K562 (cell line): ENCODE results near the gene UQCC5.

Experiments
- COPS2 ChIP-seq: fragments of 450-650 bp; conservative IDR thresholded peaks from 2 replicates; pipeline ENCODE4 v1.6.1; 2016; ENCODE audit warnings: mild to moderate bottlenecking, moderate library complexity
- CTCF ChIP-seq, 3 experiments: IDR thresholded peaks in 2 of 3; conservative IDR thresholded peaks in 1 of 3; 2 replicates each; pipeline ENCODE4 v1.5.1; 2011 to 2012; ENCODE audit warnings: low read length in 3 of 3, mild to moderate bottlenecking in 3 of 3, control low read depth in 2 of 3, improper control_type of control experiment in 1 of 3, inconsistent platforms in 1 of 3, low read depth in 1 of 3, mixed read lengths in 1 of 3, moderate library complexity in 1 of 3; ENCODE audit not compliant: insufficient read depth in 2 of 3
- DPF2 ChIP-seq: fragments of 450-650 bp; IDR thresholded peaks from 2 replicates; pipeline ENCODE4 v1.6.1; 2016
- LEF1 ChIP-seq: fragments of 450-650 bp; IDR thresholded peaks from 2 replicates; pipeline ENCODE4 v1.6.1; 2016; ENCODE audit warnings: mild to moderate bottlenecking
- MAFG ChIP-seq: fragments of 450-650 bp; conservative IDR thresholded peaks from 2 replicates; pipeline ENCODE4 v1.6.1; 2016; ENCODE audit warnings: missing genetic modification characterization, missing compliant biosample characterization
- NFE2L1 ChIP-seq: fragments of 450-650 bp; IDR thresholded peaks from 2 replicates; pipeline ENCODE4 v1.6.1; 2016; ENCODE audit warnings: missing genetic modification characterization, low read depth, mild to moderate bottlenecking, missing compliant biosample characterization, moderate library complexity, borderline replicate concordance
- SPI1 ChIP-seq: IDR thresholded peaks from 2 replicates; pipeline ENCODE4 v1.6.1; 2011; ENCODE audit warnings: low read depth, low read length, control low read depth, borderline replicate concordance
- TAL1 ChIP-seq: fragments of 450-650 bp; IDR thresholded peaks from 2 replicates; pipeline ENCODE4 v1.6.1; 2016; ENCODE audit warnings: mild to moderate bottlenecking
- ZNF586 ChIP-seq: fragments of 450-650 bp; formaldehyde crosslinking; conservative IDR thresholded peaks from 2 replicates; pipeline ENCODE4 v1.4.0; 2020; ENCODE audit warnings: mild to moderate bottlenecking, moderate library complexity
- TF ChIP-seq, protein P1 (sequence below): sonication (generic); formaldehyde crosslinking; IDR thresholded peaks from 2 replicates; pipeline ENCODE4 v1.8.0; 2022; ENCODE audit warnings: missing genetic modification reagents, mild to moderate bottlenecking, borderline replicate concordance
- TF ChIP-seq, protein P2 (sequence below): fragments of 150-350 bp; IDR thresholded peaks from 2 replicates; pipeline ENCODE4 v1.6.1; 2014; ENCODE audit warnings: low read depth, mild to moderate bottlenecking, low read length, borderline replicate concordance
- TF ChIP-seq, protein P3 (sequence below): sonication (generic); formaldehyde crosslinking; IDR thresholded peaks from 2 replicates; pipeline ENCODE4 v1.8.1; 2023; ENCODE audit warnings: mild to moderate bottlenecking, missing genetic modification reagents
- TF ChIP-seq, protein P4 (sequence below): fragments of 450-650 bp; IDR thresholded peaks from 2 replicates; pipeline ENCODE4 v1.6.1; 2016; ENCODE audit warnings: antibody characterized with exemption
- TF ChIP-seq, protein P5 (sequence below): fragments of 250-450 bp; sonication (Bioruptor Pico); IDR thresholded peaks from 2 replicates; pipeline ENCODE4 v1.5.0; 2020; ENCODE audit warnings: mild to moderate bottlenecking, borderline replicate concordance

DNA sequence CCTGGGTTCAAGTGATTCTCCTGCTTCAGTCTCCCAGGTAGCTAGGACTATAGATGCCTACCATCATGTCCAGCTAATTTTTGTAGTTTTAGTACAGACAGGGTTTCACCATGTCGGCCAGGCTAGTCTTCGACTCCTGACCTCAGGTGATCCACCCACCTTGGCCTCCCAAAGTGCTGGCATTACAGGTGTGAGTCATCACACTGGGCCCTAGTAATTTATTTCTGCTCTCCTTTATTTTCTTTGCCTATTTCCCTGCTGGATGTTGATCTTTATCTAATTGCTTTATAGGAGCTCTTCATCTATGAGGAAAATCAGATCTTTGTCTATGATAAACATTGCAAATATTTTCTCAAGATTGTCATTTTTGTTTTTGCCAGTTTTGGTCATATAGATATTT is 31.7 kb downstream of the UQCC5 start:
- TF ChIP-seq, protein P1, sequence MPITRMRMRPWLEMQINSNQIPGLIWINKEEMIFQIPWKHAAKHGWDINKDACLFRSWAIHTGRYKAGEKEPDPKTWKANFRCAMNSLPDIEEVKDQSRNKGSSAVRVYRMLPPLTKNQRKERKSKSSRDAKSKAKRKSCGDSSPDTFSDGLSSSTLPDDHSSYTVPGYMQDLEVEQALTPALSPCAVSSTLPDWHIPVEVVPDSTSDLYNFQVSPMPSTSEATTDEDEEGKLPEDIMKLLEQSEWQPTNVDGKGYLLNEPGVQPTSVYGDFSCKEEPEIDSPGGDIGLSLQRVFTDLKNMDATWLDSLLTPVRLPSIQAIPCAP, result no peak
- TF ChIP-seq CTCF (IDR thresholded peaks at IDR 0.05 in 2 of 3, conservative IDR thresholded peaks at IDR 0.05 in 1 of 3; ENCODE audit: insufficient read depth in 2 of 3, low read depth in 1 of 3, low read length in 3 of 3) (no peak), SPI1 (no peak), NFE2L1 (tag) (no peak), ZNF586 (CRISPR knock-in tag) (no peak), DPF2 (no peak), LEF1 (no peak), COPS2 (no peak), TAL1 (no peak), MAFG (tag) (no peak)
- TF ChIP-seq, protein P2, sequence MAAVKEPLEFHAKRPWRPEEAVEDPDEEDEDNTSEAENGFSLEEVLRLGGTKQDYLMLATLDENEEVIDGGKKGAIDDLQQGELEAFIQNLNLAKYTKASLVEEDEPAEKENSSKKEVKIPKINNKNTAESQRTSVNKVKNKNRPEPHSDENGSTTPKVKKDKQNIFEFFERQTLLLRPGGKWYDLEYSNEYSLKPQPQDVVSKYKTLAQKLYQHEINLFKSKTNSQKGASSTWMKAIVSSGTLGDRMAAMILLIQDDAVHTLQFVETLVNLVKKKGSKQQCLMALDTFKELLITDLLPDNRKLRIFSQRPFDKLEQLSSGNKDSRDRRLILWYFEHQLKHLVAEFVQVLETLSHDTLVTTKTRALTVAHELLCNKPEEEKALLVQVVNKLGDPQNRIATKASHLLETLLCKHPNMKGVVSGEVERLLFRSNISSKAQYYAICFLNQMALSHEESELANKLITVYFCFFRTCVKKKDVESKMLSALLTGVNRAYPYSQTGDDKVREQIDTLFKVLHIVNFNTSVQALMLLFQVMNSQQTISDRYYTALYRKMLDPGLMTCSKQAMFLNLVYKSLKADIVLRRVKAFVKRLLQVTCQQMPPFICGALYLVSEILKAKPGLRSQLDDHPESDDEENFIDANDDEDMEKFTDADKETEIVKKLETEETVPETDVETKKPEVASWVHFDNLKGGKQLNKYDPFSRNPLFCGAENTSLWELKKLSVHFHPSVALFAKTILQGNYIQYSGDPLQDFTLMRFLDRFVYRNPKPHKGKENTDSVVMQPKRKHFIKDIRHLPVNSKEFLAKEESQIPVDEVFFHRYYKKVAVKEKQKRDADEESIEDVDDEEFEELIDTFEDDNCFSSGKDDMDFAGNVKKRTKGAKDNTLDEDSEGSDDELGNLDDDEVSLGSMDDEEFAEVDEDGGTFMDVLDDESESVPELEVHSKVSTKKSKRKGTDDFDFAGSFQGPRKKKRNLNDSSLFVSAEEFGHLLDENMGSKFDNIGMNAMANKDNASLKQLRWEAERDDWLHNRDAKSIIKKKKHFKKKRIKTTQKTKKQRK, result no peak
- TF ChIP-seq, protein P3, sequence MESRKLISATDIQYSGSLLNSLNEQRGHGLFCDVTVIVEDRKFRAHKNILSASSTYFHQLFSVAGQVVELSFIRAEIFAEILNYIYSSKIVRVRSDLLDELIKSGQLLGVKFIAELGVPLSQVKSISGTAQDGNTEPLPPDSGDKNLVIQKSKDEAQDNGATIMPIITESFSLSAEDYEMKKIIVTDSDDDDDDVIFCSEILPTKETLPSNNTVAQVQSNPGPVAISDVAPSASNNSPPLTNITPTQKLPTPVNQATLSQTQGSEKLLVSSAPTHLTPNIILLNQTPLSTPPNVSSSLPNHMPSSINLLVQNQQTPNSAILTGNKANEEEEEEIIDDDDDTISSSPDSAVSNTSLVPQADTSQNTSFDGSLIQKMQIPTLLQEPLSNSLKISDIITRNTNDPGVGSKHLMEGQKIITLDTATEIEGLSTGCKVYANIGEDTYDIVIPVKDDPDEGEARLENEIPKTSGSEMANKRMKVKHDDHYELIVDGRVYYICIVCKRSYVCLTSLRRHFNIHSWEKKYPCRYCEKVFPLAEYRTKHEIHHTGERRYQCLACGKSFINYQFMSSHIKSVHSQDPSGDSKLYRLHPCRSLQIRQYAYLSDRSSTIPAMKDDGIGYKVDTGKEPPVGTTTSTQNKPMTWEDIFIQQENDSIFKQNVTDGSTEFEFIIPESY (CRISPR knock-in tag), result no peak
- TF ChIP-seq, protein P4, sequence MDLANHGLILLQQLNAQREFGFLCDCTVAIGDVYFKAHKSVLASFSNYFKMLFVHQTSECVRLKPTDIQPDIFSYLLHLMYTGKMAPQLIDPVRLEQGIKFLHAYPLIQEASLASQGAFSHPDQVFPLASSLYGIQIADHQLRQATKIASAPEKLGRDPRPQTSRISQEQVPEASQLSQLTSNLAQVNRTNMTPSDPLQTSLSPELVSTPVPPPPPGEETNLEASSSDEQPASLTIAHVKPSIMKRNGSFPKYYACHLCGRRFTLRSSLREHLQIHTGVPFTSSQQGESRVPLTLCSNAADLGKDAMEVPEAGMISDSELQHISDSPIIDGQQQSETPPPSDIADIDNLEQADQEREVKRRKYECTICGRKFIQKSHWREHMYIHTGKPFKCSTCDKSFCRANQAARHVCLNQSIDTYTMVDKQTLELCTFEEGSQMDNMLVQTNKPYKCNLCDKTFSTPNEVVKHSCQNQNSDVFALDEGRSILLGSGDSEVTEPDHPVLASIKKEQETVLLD, result no peak
- TF ChIP-seq, protein P5, sequence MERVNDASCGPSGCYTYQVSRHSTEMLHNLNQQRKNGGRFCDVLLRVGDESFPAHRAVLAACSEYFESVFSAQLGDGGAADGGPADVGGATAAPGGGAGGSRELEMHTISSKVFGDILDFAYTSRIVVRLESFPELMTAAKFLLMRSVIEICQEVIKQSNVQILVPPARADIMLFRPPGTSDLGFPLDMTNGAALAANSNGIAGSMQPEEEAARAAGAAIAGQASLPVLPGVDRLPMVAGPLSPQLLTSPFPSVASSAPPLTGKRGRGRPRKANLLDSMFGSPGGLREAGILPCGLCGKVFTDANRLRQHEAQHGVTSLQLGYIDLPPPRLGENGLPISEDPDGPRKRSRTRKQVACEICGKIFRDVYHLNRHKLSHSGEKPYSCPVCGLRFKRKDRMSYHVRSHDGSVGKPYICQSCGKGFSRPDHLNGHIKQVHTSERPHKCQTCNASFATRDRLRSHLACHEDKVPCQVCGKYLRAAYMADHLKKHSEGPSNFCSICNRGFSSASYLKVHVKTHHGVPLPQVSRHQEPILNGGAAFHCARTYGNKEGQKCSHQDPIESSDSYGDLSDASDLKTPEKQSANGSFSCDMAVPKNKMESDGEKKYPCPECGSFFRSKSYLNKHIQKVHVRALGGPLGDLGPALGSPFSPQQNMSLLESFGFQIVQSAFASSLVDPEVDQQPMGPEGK (CRISPR knock-in tag), result no peak
